Nucleus accumbens (tissue), 56 donors: ENCODE results near the gene WTAP.
"Not testable (repeated sequence)": the region's sequence is repeated elsewhere in the genome, so short reads cannot be mapped to it uniquely, and the experiment has no call there.

ENCODE experiments used
- DNase-seq, 56 donors: peaks; one replicate each; lab custom pipeline; 2025; lab: John Stamatoyannopoulos, UW

WTAP gene

GRCh38 chr6:159726918-159727716, at the start of gene WTAP:
Gene WTAP (plus strand): TSS chr6:159727506. CDS start chr6:159736266, 8,760 bp downstream.
- peak; percentile 58 to 96 (median 92) for DNase-seq

- DNase-seq: no peak
Observed at GRCh38 chr6:159677506-159678165, 49.7 kb upstream of the WTAP start.

- no peak for DNase-seq
Observed at GRCh38 chr6:159678574-159678973, 48.7 kb upstream of the WTAP start.

- DNase-seq: no peak
Observed at GRCh38 chr6:159679091-159680077, 47.9 kb upstream of the WTAP start.

- DNase-seq: no peak
Observed at GRCh38 chr6:159680104-159680503, 47.2 kb upstream of the WTAP start.

GRCh38 chr6:159681191-159681880, 46.0 kb upstream of the WTAP start:
- DNase-seq: no peak

GRCh38 chr6:159682295-159682694, 45.0 kb upstream of the WTAP start:
- no peak for DNase-seq

- no peak for DNase-seq
Observed at GRCh38 chr6:159682810-159683209, 44.5 kb upstream of the WTAP start.

GRCh38 chr6:159684013-159684304, 43.3 kb upstream of the WTAP start:
- no peak for DNase-seq

- no peak for DNase-seq
Observed at GRCh38 chr6:159686040-159686439, 41.3 kb upstream of the WTAP start.

GRCh38 chr6:159686703-159687102, 40.6 kb upstream of the WTAP start:
- DNase-seq: no peak

GRCh38 chr6:159687341-159687740, 40.0 kb upstream of the WTAP start:
- no peak for DNase-seq

- no peak for DNase-seq
Observed at GRCh38 chr6:159688266-159688905, 38.9 kb upstream of the WTAP start.

- DNase-seq: no peak
Observed at GRCh38 chr6:159689001-159689400, 38.3 kb upstream of the WTAP start.

GRCh38 chr6:159690135-159690534, 37.2 kb upstream of the WTAP start:
- DNase-seq: not testable (repeated sequence)

GRCh38 chr6:159691133-159691962, 36.0 kb upstream of the WTAP start:
- peak in 2 of 56 donors; percentile 8 to 16 for DNase-seq

GRCh38 chr6:159691963-159692287, 35.4 kb upstream of the WTAP start:
- no peak for DNase-seq

- peak in 48 of 56 donors; percentile 5 to 66 (median 43) for DNase-seq
Observed at GRCh38 chr6:159692303-159693127, 34.8 kb upstream of the WTAP start.
